WTC11 (cell line): ENCODE results near the gene PZP. TPM values are rescaled to one million over a fixed set of nuclear protein-coding genes. Genes with fewer than 3 reads are reported as not detected.

Source experiments
- ATAC-seq: fragments of 200-7000 bp; cut with Tn5 transposase; 2 replicates; pipeline ENCODE4 v1.10.0; 2021; ENCODE audit warnings: mild to moderate bottlenecking, moderate library complexity
- CTCF ChIA-PET: fragments of 300-600 bp; sonication (Branson Sonifier 250); formaldehyde crosslinking; loops from one replicate; lab custom pipeline; 2021; ENCODE audit warnings: antibody characterized with exemption; lab: Charles Lee
- POLR2A ChIA-PET: fragments of 350-600 bp; sonication (Branson Sonifier 250); formaldehyde crosslinking; loops from one replicate; lab custom pipeline; 2021; ENCODE audit warnings: antibody characterized with exemption; lab: Charles Lee
- DNase-seq: peaks from one replicate; pipeline ENCODE4 v3.0.0; 2021; ENCODE audit warnings: low spot score
- H3K27ac Mint-ChIP-seq: 2 replicates; pipeline ENCODE4 v1.8.0; 2021; ENCODE audit warnings: mixed read lengths
- H3K27me3 Mint-ChIP-seq: 2 replicates; pipeline ENCODE4 v1.8.0; 2021; ENCODE audit warnings: low read depth, mild to moderate bottlenecking, moderate library complexity, mixed read lengths
- H3K36me3 Mint-ChIP-seq: 2 replicates; pipeline ENCODE4 v1.8.0; 2021; ENCODE audit warnings: mixed read lengths
- H3K4me1 Mint-ChIP-seq: 2 replicates; pipeline ENCODE4 v1.8.0; 2022; ENCODE audit warnings: mixed read lengths
- H3K4me3 Mint-ChIP-seq: 2 replicates; pipeline ENCODE4 v1.8.0; 2021; ENCODE audit warnings: mild to moderate bottlenecking, moderate library complexity, mixed read lengths
- H3K9me3 Mint-ChIP-seq: 2 replicates; pipeline ENCODE4 v1.8.0; 2021; ENCODE audit warnings: mixed read lengths
- EMX1 ChIP-seq: fragments of 250-450 bp; sonication (Bioruptor Pico); IDR thresholded peaks from 2 replicates; pipeline ENCODE4 v1.8.0; 2021; ENCODE audit warnings: mild to moderate bottlenecking
- GABPB1 ChIP-seq: sonication (generic); formaldehyde crosslinking; IDR thresholded peaks from 2 replicates; pipeline ENCODE4 v1.8.1; 2023; ENCODE audit warnings: mild to moderate bottlenecking, missing genetic modification reagents
- IRF2 ChIP-seq: sonication (generic); formaldehyde crosslinking; IDR thresholded peaks from 2 replicates; pipeline ENCODE4 v1.8.0; 2022; ENCODE audit warnings: low read depth, missing genetic modification reagents, borderline replicate concordance
- PRRX2 ChIP-seq: fragments of 250-450 bp; sonication (Bioruptor Pico); IDR thresholded peaks from 2 replicates; pipeline ENCODE4 v1.8.0; 2021; ENCODE audit warnings: mild to moderate bottlenecking
- SMAD3 ChIP-seq: sonication (generic); formaldehyde crosslinking; IDR thresholded peaks from 2 replicates; pipeline ENCODE4 v1.8.0; 2022; ENCODE audit warnings: missing genetic modification reagents, mild to moderate bottlenecking, borderline replicate concordance
- TEAD4 ChIP-seq: sonication (generic); formaldehyde crosslinking; IDR thresholded peaks from 2 replicates; pipeline ENCODE4 v1.8.0; 2022; ENCODE audit warnings: mild to moderate bottlenecking, missing genetic modification reagents
- ZNF396 ChIP-seq: fragments of 250-450 bp; sonication (Bioruptor Pico); IDR thresholded peaks from 2 replicates; pipeline ENCODE4 v1.8.0; 2021; ENCODE audit warnings: mild to moderate bottlenecking, moderate library complexity, borderline replicate concordance
- total RNA-seq: library from RNA; stranded (reverse); gene quantifications from 3 replicates; pipeline ENCODE4 v1.2.3, GENCODE V29; 2021
- TF ChIP-seq, protein P1 (sequence below): sonication (generic); formaldehyde crosslinking; IDR thresholded peaks from 2 replicates; pipeline ENCODE4 v1.8.1; 2022; ENCODE audit warnings: mild to moderate bottlenecking, moderate library complexity, missing genetic modification reagents
- TF ChIP-seq, protein P2 (sequence below): sonication (generic); formaldehyde crosslinking; IDR thresholded peaks from 2 replicates; pipeline ENCODE4 v1.8.1; 2023; ENCODE audit warnings: mild to moderate bottlenecking, missing genetic modification reagents, borderline replicate concordance
- TF ChIP-seq, protein P3 (sequence below): sonication (generic); formaldehyde crosslinking; IDR thresholded peaks from 2 replicates; pipeline ENCODE4 v1.8.1; 2023; ENCODE audit warnings: mild to moderate bottlenecking, missing genetic modification reagents
- TF ChIP-seq, protein P4 (sequence below): sonication (generic); formaldehyde crosslinking; IDR thresholded peaks from 2 replicates; pipeline ENCODE4 v1.8.1; 2023; ENCODE audit warnings: mild to moderate bottlenecking, missing genetic modification reagents, moderate library complexity

The PZP gene
- total RNA-seq, 1 experiment from 2014 or later, result 0.15 TPM

DNA sequence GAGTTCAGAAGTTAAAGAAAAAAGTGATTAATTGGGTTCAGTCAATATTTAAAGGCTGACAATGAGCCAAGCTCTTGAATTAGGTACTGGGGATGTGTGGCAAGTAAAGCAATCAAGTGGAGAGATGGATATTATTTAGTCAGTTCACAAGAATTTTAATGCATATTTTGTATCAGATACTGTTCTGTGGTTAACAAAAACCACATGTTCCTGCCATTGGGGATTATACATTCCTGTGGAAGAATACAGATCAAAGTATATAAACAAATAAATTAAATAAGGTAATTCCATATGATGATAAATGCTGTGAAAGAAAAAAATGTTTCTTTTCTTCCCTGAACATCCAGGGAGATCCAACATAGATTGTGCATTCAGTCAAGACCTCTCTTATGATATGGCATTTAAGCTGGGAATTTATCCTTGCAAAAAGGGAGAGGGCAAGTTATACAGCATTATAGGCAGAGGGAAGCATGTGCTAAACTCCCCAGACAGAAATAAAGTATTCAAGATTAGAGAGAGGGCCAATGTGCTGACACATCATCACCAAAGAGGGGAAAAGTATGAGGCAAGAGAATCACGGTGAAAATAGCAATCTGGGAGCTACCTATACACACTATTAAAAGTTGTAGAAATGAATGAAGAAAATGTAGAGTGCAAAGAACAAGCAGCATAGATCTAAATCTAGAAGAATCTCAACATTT lies 74.8 kb downstream of the PZP start:
- H3K4me3 Mint-ChIP-seq, result no peak overlapping the region
- H3K9me3 Mint-ChIP-seq, result peaks cover 34% of the 10 kb centered on the region
- no peak overlapping the region for H3K27ac Mint-ChIP-seq
- H3K4me1 Mint-ChIP-seq, result no peaks in the 10 kb centered on the region
- TF ChIP-seq, protein P1, sequence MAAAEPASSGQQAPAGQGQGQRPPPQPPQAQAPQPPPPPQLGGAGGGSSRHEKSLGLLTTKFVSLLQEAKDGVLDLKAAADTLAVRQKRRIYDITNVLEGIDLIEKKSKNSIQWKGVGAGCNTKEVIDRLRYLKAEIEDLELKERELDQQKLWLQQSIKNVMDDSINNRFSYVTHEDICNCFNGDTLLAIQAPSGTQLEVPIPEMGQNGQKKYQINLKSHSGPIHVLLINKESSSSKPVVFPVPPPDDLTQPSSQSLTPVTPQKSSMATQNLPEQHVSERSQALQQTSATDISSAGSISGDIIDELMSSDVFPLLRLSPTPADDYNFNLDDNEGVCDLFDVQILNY (CRISPR knock-in tag), result no peak
- CTCF ChIA-PET, result no interaction called here
- no peaks in the 10 kb centered on the region; the same call in 1 of the 2 replicates for H3K36me3 Mint-ChIP-seq
- H3K27me3 Mint-ChIP-seq, result no peaks in the 10 kb centered on the region
- POLR2A ChIA-PET, result no interaction called here
- DNase-seq, result no peak
- ATAC-seq, result no peak

DNA sequence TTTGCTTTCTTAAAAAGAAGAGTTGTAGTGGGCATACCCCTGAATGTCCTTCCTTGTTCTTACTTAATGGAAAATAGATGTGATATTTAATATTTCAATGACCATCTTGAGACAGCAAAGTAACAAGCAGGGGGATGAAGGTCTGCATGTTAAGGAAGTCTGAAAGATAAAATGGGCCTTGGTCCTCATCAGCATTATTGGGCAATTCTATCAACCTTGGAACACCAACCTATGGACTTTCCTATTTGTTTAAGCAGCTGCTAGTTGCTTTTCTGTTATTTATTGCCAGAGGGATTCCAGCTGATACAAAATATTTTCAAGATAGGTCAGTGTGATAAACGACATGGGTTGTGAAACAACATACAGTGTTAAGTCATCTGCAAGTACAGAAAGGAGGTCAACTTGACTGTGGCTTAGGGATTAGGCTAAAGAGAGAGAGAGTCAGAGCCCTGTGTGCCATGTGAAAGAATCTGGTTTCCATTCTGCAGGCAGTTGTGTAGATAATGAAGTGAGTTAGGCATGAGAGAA lies 76.1 kb downstream of the PZP start:
- H3K27ac Mint-ChIP-seq, result no peak overlapping the region
- no peaks in the 10 kb centered on the region for H3K27me3 Mint-ChIP-seq
- H3K36me3 Mint-ChIP-seq, result no peaks in the 10 kb centered on the region
- CTCF ChIA-PET, result no interaction called here
- DNase-seq (no peak), ATAC-seq (no peak)
- H3K9me3 Mint-ChIP-seq, result peaks cover 30% of the 10 kb centered on the region
- POLR2A ChIA-PET, result no interaction called here
- H3K4me3 Mint-ChIP-seq, result no peak overlapping the region
- no peaks in the 10 kb centered on the region for H3K4me1 Mint-ChIP-seq
- TF ChIP-seq GABPB1 (peak; percentile 97), EMX1 (CRISPR knock-in tag) (no peak)

DNA sequence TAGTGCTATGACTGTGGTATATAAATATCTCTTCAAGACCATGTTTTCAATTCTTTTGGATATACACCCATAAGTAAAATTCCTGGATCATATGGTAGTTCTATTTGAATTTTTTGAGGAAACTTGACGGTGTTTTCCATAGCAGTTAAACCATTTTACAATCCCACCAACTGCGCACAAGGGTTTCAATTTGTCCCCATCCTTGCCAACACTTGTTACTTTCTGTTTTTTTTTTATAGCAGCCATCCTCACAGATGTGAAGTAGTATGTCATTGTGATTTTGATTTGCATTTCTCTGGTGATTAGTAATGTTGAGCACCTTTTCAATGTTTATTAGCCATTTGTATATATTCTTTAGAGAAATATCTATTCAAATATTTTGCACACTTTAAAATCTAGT lies 78.0 kb downstream of the PZP start:
- Mint-ChIP-seq H3K27me3 (no peaks in the 10 kb centered on the region), H3K4me1 (no peaks in the 10 kb centered on the region), H3K27ac (no peak overlapping the region), H3K36me3 (no peaks in the 10 kb centered on the region), H3K9me3 (peaks cover 18% of the 10 kb centered on the region), H3K4me3 (no peak overlapping the region)
- ChIA-PET CTCF (no interaction called here), POLR2A (no interaction called here)
- ATAC-seq, result no peak
- no peak for DNase-seq
- TF ChIP-seq ZNF396 (no peak), SMAD3 (CRISPR knock-in tag) (no peak), TEAD4 (no peak), IRF2 (CRISPR knock-in tag) (no peak), PRRX2 (CRISPR knock-in tag) (no peak)
- TF ChIP-seq, protein P2, sequence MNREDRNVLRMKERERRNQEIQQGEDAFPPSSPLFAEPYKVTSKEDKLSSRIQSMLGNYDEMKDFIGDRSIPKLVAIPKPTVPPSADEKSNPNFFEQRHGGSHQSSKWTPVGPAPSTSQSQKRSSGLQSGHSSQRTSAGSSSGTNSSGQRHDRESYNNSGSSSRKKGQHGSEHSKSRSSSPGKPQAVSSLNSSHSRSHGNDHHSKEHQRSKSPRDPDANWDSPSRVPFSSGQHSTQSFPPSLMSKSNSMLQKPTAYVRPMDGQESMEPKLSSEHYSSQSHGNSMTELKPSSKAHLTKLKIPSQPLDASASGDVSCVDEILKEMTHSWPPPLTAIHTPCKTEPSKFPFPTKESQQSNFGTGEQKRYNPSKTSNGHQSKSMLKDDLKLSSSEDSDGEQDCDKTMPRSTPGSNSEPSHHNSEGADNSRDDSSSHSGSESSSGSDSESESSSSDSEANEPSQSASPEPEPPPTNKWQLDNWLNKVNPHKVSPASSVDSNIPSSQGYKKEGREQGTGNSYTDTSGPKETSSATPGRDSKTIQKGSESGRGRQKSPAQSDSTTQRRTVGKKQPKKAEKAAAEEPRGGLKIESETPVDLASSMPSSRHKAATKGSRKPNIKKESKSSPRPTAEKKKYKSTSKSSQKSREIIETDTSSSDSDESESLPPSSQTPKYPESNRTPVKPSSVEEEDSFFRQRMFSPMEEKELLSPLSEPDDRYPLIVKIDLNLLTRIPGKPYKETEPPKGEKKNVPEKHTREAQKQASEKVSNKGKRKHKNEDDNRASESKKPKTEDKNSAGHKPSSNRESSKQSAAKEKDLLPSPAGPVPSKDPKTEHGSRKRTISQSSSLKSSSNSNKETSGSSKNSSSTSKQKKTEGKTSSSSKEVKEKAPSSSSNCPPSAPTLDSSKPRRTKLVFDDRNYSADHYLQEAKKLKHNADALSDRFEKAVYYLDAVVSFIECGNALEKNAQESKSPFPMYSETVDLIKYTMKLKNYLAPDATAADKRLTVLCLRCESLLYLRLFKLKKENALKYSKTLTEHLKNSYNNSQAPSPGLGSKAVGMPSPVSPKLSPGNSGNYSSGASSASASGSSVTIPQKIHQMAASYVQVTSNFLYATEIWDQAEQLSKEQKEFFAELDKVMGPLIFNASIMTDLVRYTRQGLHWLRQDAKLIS, result no peak
- TF ChIP-seq, protein P3, sequence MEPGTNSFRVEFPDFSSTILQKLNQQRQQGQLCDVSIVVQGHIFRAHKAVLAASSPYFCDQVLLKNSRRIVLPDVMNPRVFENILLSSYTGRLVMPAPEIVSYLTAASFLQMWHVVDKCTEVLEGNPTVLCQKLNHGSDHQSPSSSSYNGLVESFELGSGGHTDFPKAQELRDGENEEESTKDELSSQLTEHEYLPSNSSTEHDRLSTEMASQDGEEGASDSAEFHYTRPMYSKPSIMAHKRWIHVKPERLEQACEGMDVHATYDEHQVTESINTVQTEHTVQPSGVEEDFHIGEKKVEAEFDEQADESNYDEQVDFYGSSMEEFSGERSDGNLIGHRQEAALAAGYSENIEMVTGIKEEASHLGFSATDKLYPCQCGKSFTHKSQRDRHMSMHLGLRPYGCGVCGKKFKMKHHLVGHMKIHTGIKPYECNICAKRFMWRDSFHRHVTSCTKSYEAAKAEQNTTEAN (CRISPR knock-in tag), result no peak
- TF ChIP-seq, protein P4, sequence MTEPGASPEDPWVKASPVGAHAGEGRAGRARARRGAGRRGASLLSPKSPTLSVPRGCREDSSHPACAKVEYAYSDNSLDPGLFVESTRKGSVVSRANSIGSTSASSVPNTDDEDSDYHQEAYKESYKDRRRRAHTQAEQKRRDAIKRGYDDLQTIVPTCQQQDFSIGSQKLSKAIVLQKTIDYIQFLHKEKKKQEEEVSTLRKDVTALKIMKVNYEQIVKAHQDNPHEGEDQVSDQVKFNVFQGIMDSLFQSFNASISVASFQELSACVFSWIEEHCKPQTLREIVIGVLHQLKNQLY, result no peak
